A673 (cell line): ENCODE results near the gene HIKESHI.

ENCODE experiments used
- CTCF ChIP-seq: fragments of 300-800, 200-600 bp; sonication (generic); conservative IDR thresholded peaks from 2 replicates; pipeline ENCODE4 v1.5.1; 2017; ENCODE audit warnings: low read depth, mild to moderate bottlenecking, antibody characterized with exemption, low read length, moderate library complexity, mixed read lengths
- EZH2 ChIP-seq: fragments of 200-600 bp; sonication (generic); IDR thresholded peaks from 2 replicates; pipeline ENCODE4 v1.6.1; 2017; ENCODE audit warnings: borderline replicate concordance, low read depth, mild to moderate bottlenecking, mixed read lengths, antibody characterized with exemption, low read length; ENCODE audit not compliant: poor library complexity, severe bottlenecking

GRCh38 chr11:86269645-86270044 is 32.4 kb upstream of the HIKESHI start:
- no peak for TF ChIP-seq CTCF
- no peak for TF ChIP-seq EZH2
